Measurements from ENCODE around the gene GAGE13. TPM values are rescaled to one million over a fixed set of nuclear protein-coding genes. Genes with fewer than 3 reads are reported as not detected.
"Not testable (repeated sequence)": the region's sequence is repeated elsewhere in the genome, so short reads cannot be mapped to it uniquely, and the experiment has no call there.

The GAGE13 gene
- total RNA-seq, 2 donors from 2014 or later, result not detected

- Histone ChIP-seq H3K27ac (peak overlapping the region in 1 of 2 donors; percentile 78), H3K9me3 (no peaks in the 10 kb centered on the region), H3K4me1 (replicated peaks) (no peaks in the 10 kb centered on the region), H3K36me3 (no peaks in the 10 kb centered on the region), H3K27me3 (replicated peaks; ENCODE audit: insufficient read depth) (no peaks in the 10 kb centered on the region), H3K4me3 (no peak overlapping the region)
- TF ChIP-seq POLR2AphosphoS5 (IDR thresholded peaks at IDR 0.05) (no peak), POLR2A (IDR thresholded peaks at IDR 0.05) (no peak)
- TF ChIP-seq, protein P1, sequence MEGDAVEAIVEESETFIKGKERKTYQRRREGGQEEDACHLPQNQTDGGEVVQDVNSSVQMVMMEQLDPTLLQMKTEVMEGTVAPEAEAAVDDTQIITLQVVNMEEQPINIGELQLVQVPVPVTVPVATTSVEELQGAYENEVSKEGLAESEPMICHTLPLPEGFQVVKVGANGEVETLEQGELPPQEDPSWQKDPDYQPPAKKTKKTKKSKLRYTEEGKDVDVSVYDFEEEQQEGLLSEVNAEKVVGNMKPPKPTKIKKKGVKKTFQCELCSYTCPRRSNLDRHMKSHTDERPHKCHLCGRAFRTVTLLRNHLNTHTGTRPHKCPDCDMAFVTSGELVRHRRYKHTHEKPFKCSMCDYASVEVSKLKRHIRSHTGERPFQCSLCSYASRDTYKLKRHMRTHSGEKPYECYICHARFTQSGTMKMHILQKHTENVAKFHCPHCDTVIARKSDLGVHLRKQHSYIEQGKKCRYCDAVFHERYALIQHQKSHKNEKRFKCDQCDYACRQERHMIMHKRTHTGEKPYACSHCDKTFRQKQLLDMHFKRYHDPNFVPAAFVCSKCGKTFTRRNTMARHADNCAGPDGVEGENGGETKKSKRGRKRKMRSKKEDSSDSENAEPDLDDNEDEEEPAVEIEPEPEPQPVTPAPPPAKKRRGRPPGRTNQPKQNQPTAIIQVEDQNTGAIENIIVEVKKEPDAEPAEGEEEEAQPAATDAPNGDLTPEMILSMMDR (IDR thresholded peaks at IDR 0.05), result no peak
- no peak for DNase-seq (ENCODE audit: low spot score)
- intact Hi-C loops (cut with DNase I), result no loop called here
- 59% methylated on average over 18 of the region's 18 CpGs for WGBS
These were observed 21.0 kb upstream of the GAGE13 start for GRCh38 chrX:49310371-49310770.

GRCh38 chrX:49312176-49312575 lies 19.2 kb upstream of the GAGE13 start:
- no peaks in the 10 kb centered on the region for H3K4me1 ChIP-seq (replicated peaks)
- TF ChIP-seq POLR2A (IDR thresholded peaks at IDR 0.05) (no peak), POLR2AphosphoS5 (IDR thresholded peaks at IDR 0.05) (no peak)
- TF ChIP-seq, protein P1 (IDR thresholded peaks at IDR 0.05), result no peak
- no peaks in the 10 kb centered on the region for H3K36me3 ChIP-seq
- no peak overlapping the region for H3K4me3 ChIP-seq
- H3K9me3 ChIP-seq, result no peaks in the 10 kb centered on the region
- DNase-seq (ENCODE audit: low spot score), result no peak
- 100% methylated on average over 2 of the region's 2 CpGs for WGBS
- no peak overlapping the region for H3K27ac ChIP-seq
- intact Hi-C loops (cut with DNase I), result no loop called here
- no peaks in the 10 kb centered on the region for H3K27me3 ChIP-seq (replicated peaks; ENCODE audit: insufficient read depth)

- intact Hi-C loops (cut with DNase I), result no loop called here
- H3K36me3 ChIP-seq, result no peaks in the 10 kb centered on the region
- no peak for DNase-seq (ENCODE audit: low spot score)
- no peak overlapping the region for H3K4me3 ChIP-seq
- 51% methylated on average over 4 of the region's 4 CpGs for WGBS
- H3K27ac ChIP-seq, result no peak overlapping the region
- H3K9me3 ChIP-seq, result no peaks in the 10 kb centered on the region
- no peaks in the 10 kb centered on the region for H3K4me1 ChIP-seq (replicated peaks)
- H3K27me3 ChIP-seq (replicated peaks; ENCODE audit: insufficient read depth), result no peaks in the 10 kb centered on the region
- TF ChIP-seq POLR2AphosphoS5 (IDR thresholded peaks at IDR 0.05) (no peak), POLR2A (IDR thresholded peaks at IDR 0.05) (no peak)
- TF ChIP-seq, protein P1 (IDR thresholded peaks at IDR 0.05), result no peak
These were observed 15.3 kb upstream of the GAGE13 start for GRCh38 chrX:49316085-49316484.

DNA sequence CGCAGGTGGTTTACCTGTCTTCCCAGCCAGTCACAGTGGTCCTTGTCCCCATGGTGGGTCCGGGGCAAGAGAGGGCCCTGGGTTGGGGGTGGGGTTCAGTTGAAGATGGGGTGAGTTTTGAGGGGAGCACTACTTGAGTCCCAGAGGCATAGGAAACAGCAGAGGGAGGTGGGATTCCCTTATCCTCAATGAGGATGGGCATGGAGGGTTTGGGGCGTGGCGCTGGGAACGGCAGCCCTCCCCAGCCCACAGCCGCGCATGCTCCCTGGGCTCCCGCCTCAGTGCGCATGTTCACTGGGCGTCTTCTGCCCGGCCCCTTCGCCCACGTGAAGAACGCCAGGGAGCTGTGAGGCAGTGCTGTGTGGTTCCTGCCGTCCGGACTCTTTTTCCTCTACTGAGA lies 9.6 kb upstream of the GAGE13 start, which contains the start of gene GAGE12J:
GAGE12J (plus strand) TSS at position 301 of the 400 bp plus-strand sequence. CDS start 1,157 bp downstream, outside the sequence.
- H3K27ac ChIP-seq; intact Hi-C loops (cut with DNase I); H3K4me3 ChIP-seq; H3K27me3 ChIP-seq (replicated peaks; ENCODE audit: insufficient read depth); DNase-seq (ENCODE audit: low spot score); H3K9me3 ChIP-seq; H3K4me1 ChIP-seq (replicated peaks); H3K36me3 ChIP-seq: not testable (repeated sequence)
- WGBS, result no CpG with 5 or more reads among the region's 16 CpGs

- intact Hi-C loops (cut with DNase I); H3K9me3 ChIP-seq; H3K4me3 ChIP-seq; H3K27ac ChIP-seq; DNase-seq (ENCODE audit: low spot score); H3K36me3 ChIP-seq; H3K4me1 ChIP-seq (replicated peaks); H3K27me3 ChIP-seq (replicated peaks; ENCODE audit: insufficient read depth): not testable (repeated sequence)
- no CpG with 5 or more reads among the region's 27 CpGs for WGBS
These were observed 9.1 kb upstream of the GAGE13 start for GRCh38 chrX:49322266-49322665.

GRCh38 chrX:49323735-49324134 lies 7.6 kb upstream of the GAGE13 start:
- H3K27me3 ChIP-seq (replicated peaks; ENCODE audit: insufficient read depth); H3K9me3 ChIP-seq; H3K4me3 ChIP-seq; intact Hi-C loops (cut with DNase I); DNase-seq (ENCODE audit: low spot score); H3K36me3 ChIP-seq; H3K27ac ChIP-seq; H3K4me1 ChIP-seq (replicated peaks): not testable (repeated sequence)
- WGBS, result no CpG with 5 or more reads among the region's 7 CpGs

GRCh38 chrX:49330421-49330820 lies 961 bp upstream of the GAGE13 start:
- H3K4me3 ChIP-seq; H3K4me1 ChIP-seq (replicated peaks); H3K27me3 ChIP-seq (replicated peaks; ENCODE audit: insufficient read depth); intact Hi-C loops (cut with DNase I); DNase-seq (ENCODE audit: low spot score); H3K9me3 ChIP-seq; H3K36me3 ChIP-seq; H3K27ac ChIP-seq: not testable (repeated sequence)
- WGBS, result 90% methylated on average over 7 of the region's 11 CpGs

DNA sequence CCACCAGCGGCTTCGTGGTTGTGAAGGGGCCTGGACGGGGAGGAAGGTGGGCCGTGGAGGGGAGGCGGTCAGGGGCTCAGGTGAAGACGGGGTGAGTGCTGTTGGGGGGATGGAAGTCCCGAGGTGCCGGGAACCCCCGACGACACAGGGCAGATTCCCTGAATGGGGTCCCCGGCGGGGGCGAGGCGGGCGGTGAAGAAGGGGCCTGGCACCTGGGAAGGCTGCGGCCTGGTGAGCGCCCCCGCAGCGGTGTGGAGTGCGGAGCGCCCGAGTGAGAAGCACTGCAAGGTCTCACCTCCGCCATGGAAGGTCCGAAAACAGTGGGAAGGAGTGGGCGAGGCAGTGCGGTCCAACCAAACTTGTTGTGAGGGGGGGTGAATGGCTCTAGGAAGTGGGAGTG lies 459 bp downstream of the GAGE13 start:
- H3K27ac ChIP-seq; intact Hi-C loops (cut with DNase I); H3K9me3 ChIP-seq; H3K36me3 ChIP-seq; H3K4me1 ChIP-seq (replicated peaks); DNase-seq (ENCODE audit: low spot score); H3K4me3 ChIP-seq; H3K27me3 ChIP-seq (replicated peaks; ENCODE audit: insufficient read depth): not testable (repeated sequence)
- no CpG with 5 or more reads among the region's 26 CpGs for WGBS

DNA sequence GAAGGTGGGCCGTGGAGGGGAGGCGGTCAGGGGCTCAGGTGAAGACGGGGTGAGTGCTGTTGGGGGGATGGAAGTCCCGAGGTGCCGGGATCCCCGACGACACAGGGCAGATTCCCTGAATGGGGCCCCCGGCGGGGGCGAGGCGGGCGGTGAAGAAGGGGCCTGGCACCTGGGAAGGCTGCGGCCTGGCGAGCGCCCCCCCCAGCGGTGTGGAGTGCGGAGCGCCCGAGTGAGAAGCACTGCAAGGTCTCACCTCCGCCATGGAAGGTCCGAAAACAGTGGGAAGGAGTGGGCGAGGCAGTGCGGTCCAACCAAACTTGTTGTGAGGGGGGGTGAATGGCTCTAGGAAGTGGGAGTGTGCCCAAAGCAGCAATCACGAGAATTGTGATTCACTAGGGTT lies 10.1 kb downstream of the GAGE13 start:
- H3K4me3 ChIP-seq; intact Hi-C loops (cut with DNase I); H3K36me3 ChIP-seq; DNase-seq (ENCODE audit: low spot score); H3K4me1 ChIP-seq (replicated peaks); H3K27me3 ChIP-seq (replicated peaks; ENCODE audit: insufficient read depth); H3K9me3 ChIP-seq; H3K27ac ChIP-seq: not testable (repeated sequence)
- 97% methylated on average over 18 of the region's 24 CpGs for WGBS
